Chondrocyte (in vitro differentiated cells): Measurements from ENCODE around the gene MX1. TPM values are rescaled to one million over a fixed set of nuclear protein-coding genes. Genes with fewer than 3 reads are reported as not detected.

ENCODE experiments used
- DNase-seq: peaks from one replicate; pipeline ENCODE4 v3.0.0; 2021; ENCODE audit warnings: mixed read lengths, low spot score
- H3K27ac Mint-ChIP-seq: one replicate; pipeline ENCODE4 v1.8.0; 2021; ENCODE audit warnings: mild to moderate bottlenecking, moderate library complexity, mixed read lengths; ENCODE audit not compliant: unreplicated experiment
- H3K27me3 Mint-ChIP-seq: 2 replicates; pipeline ENCODE4 v1.8.0; 2021; ENCODE audit warnings: low read depth, mixed read lengths
- H3K36me3 Mint-ChIP-seq: 2 replicates; pipeline ENCODE4 v1.8.0; 2021; ENCODE audit warnings: low read depth, mixed read lengths
- H3K4me1 Mint-ChIP-seq: 2 replicates; pipeline ENCODE4 v1.8.0; 2021; ENCODE audit warnings: low read depth, mild to moderate bottlenecking, mixed read lengths
- H3K4me3 Mint-ChIP-seq: one replicate; pipeline ENCODE4 v1.8.0; 2021; ENCODE audit warnings: mild to moderate bottlenecking, moderate library complexity, mixed read lengths; ENCODE audit not compliant: unreplicated experiment
- H3K9me3 Mint-ChIP-seq: 2 replicates; pipeline ENCODE4 v1.8.0; 2021; ENCODE audit warnings: low read depth, mixed read lengths
- total RNA-seq: library from RNA; stranded (reverse); gene quantifications from 3 replicates; pipeline ENCODE4 v1.2.1, GENCODE V29; 2021
- TF ChIP-seq, protein P1 (sequence below): fragments of 200-600 bp; sonication (generic); IDR thresholded peaks from 2 replicates; pipeline ENCODE4 v1.5.0; 2021; ENCODE audit warnings: antibody characterized with exemption, mild to moderate bottlenecking, moderate library complexity

Gene MX1
- total RNA-seq, 1 donor from 2014 or later: 1.2 TPM

DNA sequence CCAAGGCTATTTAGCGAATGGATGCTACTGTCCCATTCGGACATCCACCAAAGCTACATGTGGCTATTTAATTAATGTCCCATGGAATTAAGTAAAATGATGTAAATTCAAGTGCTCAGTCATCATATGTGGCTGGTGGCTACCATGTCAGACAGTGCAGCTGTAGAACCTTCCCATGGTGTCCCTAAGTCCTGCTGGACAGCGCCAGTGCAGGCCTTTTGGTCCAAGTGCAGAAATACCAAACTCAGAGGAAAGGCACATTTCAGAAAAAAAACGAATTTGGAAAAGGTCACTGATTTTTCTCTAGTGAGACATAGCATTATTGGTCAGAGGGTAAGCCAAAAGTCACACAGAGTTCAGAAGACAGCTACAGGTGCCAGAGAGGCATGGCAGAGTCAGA, 64.3 kb downstream of the MX1 start:
- TF ChIP-seq, protein P1, sequence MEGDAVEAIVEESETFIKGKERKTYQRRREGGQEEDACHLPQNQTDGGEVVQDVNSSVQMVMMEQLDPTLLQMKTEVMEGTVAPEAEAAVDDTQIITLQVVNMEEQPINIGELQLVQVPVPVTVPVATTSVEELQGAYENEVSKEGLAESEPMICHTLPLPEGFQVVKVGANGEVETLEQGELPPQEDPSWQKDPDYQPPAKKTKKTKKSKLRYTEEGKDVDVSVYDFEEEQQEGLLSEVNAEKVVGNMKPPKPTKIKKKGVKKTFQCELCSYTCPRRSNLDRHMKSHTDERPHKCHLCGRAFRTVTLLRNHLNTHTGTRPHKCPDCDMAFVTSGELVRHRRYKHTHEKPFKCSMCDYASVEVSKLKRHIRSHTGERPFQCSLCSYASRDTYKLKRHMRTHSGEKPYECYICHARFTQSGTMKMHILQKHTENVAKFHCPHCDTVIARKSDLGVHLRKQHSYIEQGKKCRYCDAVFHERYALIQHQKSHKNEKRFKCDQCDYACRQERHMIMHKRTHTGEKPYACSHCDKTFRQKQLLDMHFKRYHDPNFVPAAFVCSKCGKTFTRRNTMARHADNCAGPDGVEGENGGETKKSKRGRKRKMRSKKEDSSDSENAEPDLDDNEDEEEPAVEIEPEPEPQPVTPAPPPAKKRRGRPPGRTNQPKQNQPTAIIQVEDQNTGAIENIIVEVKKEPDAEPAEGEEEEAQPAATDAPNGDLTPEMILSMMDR: no peak
- DNase-seq: no peak
- Mint-ChIP-seq H3K9me3 (no peaks in the 10 kb centered on the region), H3K4me1 (peaks cover 22% of the 10 kb centered on the region), H3K27ac (no peak overlapping the region), H3K36me3 (peaks cover 3% of the 10 kb centered on the region), H3K27me3 (peaks cover 7% of the 10 kb centered on the region), H3K4me3 (no peak overlapping the region)

DNA sequence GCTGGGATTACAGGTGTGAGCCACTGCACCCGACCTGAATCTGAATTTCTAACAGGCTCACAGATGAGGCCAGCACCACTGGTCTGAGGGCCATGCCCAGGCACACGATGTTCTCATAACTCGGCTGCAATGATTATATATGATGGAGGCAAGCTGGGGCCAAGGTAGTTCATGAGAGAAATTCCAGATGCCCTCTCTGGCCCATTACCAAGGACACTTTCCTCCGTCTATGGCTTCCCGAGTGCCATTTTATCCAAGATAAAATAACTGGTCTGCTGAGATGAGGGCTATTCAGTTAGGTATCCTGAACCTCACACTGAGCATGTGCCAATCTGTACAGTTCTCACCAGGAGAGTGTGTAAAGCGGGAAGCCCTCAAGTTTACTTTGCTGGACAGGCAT, 65.4 kb downstream of the MX1 start:
- H3K9me3 Mint-ChIP-seq: no peaks in the 10 kb centered on the region
- H3K27ac Mint-ChIP-seq: no peak overlapping the region
- H3K36me3 Mint-ChIP-seq: peaks cover 3% of the 10 kb centered on the region
- H3K4me1 Mint-ChIP-seq: peaks cover 12% of the 10 kb centered on the region
- H3K27me3 Mint-ChIP-seq: peaks cover 7% of the 10 kb centered on the region
- no peak overlapping the region for H3K4me3 Mint-ChIP-seq
- TF ChIP-seq, protein P1: no peak
- DNase-seq: no peak

DNA sequence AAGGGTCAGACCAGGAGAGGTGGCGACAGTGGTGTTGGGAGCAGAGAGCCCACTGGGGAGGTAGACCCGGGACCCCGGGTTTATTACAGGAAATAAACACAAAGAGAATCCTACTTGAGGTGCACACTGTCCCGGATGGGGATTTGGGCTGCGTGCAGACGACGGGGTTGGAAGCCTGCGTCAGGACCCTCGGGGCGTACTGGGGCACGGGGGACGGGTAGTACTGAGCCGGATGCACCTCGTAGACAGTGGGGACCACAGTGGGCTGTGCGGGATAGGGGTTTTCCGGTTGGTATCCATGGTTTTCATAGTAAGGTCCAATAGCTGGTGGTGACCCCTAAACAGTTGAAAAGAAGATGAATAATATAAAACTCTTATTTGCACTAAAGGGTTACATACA, 68.2 kb downstream of the MX1 start:
- H3K4me3 Mint-ChIP-seq: no peak overlapping the region
- peaks cover 18% of the 10 kb centered on the region for H3K27me3 Mint-ChIP-seq
- TF ChIP-seq, protein P1: no peak
- H3K27ac Mint-ChIP-seq: no peak overlapping the region
- no peaks in the 10 kb centered on the region for H3K4me1 Mint-ChIP-seq
- peaks cover 3% of the 10 kb centered on the region for H3K36me3 Mint-ChIP-seq
- no peaks in the 10 kb centered on the region for H3K9me3 Mint-ChIP-seq
- no peak for DNase-seq

DNA sequence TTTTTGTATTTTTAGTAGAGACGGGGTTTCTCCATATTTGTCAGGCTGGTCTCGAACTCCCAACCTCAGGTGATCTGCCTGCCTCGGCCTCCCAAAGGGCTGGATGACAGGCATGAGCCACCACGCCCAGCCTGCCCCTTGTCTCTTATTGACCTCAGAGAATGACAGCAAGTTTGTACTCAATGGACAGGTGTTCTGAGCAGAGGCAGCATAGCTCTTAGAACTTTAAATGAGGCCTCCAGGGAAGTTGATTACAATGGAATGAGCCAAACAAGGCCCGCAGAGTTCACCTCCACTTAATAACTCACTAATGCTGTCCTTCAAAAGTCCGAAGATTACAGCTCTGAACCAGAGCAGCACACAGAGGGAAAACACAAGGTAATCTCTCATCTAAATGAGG, 71.0 kb downstream of the MX1 start:
- Mint-ChIP-seq H3K36me3 (peaks cover 3% of the 10 kb centered on the region), H3K4me1 (no peaks in the 10 kb centered on the region), H3K4me3 (no peak overlapping the region), H3K27me3 (peaks cover 33% of the 10 kb centered on the region), H3K9me3 (no peaks in the 10 kb centered on the region), H3K27ac (no peak overlapping the region)
- TF ChIP-seq, protein P1: no peak
- DNase-seq: no peak

DNA sequence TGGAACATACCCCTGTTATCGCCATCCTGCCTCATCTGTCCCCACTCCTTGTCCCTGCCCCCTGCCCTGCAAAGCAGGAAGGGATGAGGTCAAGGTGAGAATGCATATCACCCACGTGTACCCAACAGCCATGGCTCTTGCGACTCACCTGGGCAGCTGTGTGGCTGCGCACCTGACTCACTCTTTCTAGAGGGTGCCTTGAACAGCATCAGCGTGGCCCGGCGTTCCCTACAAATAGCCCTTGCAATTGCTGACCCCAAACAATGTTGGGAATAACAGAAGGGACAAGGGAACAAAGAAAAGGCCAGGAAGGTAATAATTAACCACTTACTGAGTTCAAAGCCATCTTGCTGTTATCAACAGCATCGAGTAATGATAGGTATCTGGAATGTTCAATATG, 71.7 kb downstream of the MX1 start:
- H3K4me1 Mint-ChIP-seq: no peaks in the 10 kb centered on the region
- H3K4me3 Mint-ChIP-seq: no peak overlapping the region
- TF ChIP-seq, protein P1: no peak
- H3K27me3 Mint-ChIP-seq: peaks cover 36% of the 10 kb centered on the region
- no peaks in the 10 kb centered on the region for H3K9me3 Mint-ChIP-seq
- H3K36me3 Mint-ChIP-seq: peaks cover 3% of the 10 kb centered on the region
- H3K27ac Mint-ChIP-seq: no peak overlapping the region
- no peak for DNase-seq
